SK-N-SH treated with all-trans-retinoic acid at 6 μM for 48 hours (cell line): ENCODE measurements around the gene ABCA6.

ENCODE experiments used
- ARNTL ChIP-seq: fragments of 450-650 bp; formaldehyde crosslinking; IDR thresholded peaks from 2 replicates; pipeline ENCODE4 v1.5.0; 2020; ENCODE audit warnings: low read depth, mild to moderate bottlenecking, moderate library complexity, borderline replicate concordance
- BACH2 ChIP-seq: fragments of 250-450 bp; sonication (Bioruptor Pico); IDR thresholded peaks from 2 replicates; pipeline ENCODE4 v1.9.0; 2021; ENCODE audit warnings: mild to moderate bottlenecking, borderline replicate concordance
- CREB5 ChIP-seq: fragments of 250-450 bp; sonication (Bioruptor Pico); IDR thresholded peaks from 2 replicates; pipeline ENCODE4 v1.5.1; 2020; ENCODE audit warnings: low read depth, mild to moderate bottlenecking, moderate library complexity
- CSRNP3 ChIP-seq: fragments of 250-450 bp; sonication (Bioruptor Pico); IDR thresholded peaks from 2 replicates; pipeline ENCODE4 v1.5.1; 2021; ENCODE audit warnings: mild to moderate bottlenecking, moderate library complexity
- ESRRG ChIP-seq: fragments of 250-450 bp; sonication (Bioruptor Pico); IDR thresholded peaks from 2 replicates; pipeline ENCODE4 v1.6.1; 2021; ENCODE audit warnings: mild to moderate bottlenecking
- PATZ1 ChIP-seq: fragments of 250-450 bp; sonication (Bioruptor Pico); IDR thresholded peaks from 2 replicates; pipeline ENCODE4 v1.8.0; 2020; ENCODE audit warnings: mild to moderate bottlenecking, moderate library complexity, borderline replicate concordance
- PPARA ChIP-seq: fragments of 250-450 bp; sonication (Bioruptor Pico); IDR thresholded peaks from 2 replicates; pipeline ENCODE4 v1.5.0; 2020; ENCODE audit warnings: mild to moderate bottlenecking, borderline replicate concordance
- RARB ChIP-seq: fragments of 250-450 bp; sonication (Bioruptor Pico); IDR thresholded peaks from 2 replicates; pipeline ENCODE4 v1.8.0; 2021; ENCODE audit warnings: mild to moderate bottlenecking, moderate library complexity
- ZFP3 ChIP-seq: fragments of 250-450 bp; sonication (Bioruptor Pico); IDR thresholded peaks from 2 replicates; pipeline ENCODE4 v1.5.0; 2020; ENCODE audit warnings: mild to moderate bottlenecking, moderate library complexity
- ZFP30 ChIP-seq: fragments of 450-650 bp; formaldehyde crosslinking; IDR thresholded peaks from 2 replicates; pipeline ENCODE4 v1.5.0; 2022; ENCODE audit warnings: mild to moderate bottlenecking, moderate library complexity
- ZNF70 ChIP-seq: fragments of 450-650 bp; formaldehyde crosslinking; IDR thresholded peaks from 2 replicates; pipeline ENCODE4 v1.5.0; 2020; ENCODE audit warnings: mild to moderate bottlenecking, moderate library complexity
- ZNF8 ChIP-seq: fragments of 450-650 bp; formaldehyde crosslinking; IDR thresholded peaks from 2 replicates; pipeline ENCODE4 v1.5.0; 2020; ENCODE audit warnings: mild to moderate bottlenecking, moderate library complexity

GRCh38 chr17:69069226-69069750 lies 72.4 kb downstream of the ABCA6 start:
- no peak for TF ChIP-seq ZNF70 (CRISPR knock-in tag)
- no peak for TF ChIP-seq RARB (CRISPR knock-in tag)
- no peak for TF ChIP-seq CREB5 (CRISPR knock-in tag)
- no peak for TF ChIP-seq ZFP3 (CRISPR knock-in tag)
- TF ChIP-seq BACH2 (CRISPR knock-in tag): no peak
- TF ChIP-seq CSRNP3 (CRISPR knock-in tag): no peak
- TF ChIP-seq PATZ1 (CRISPR knock-in tag): no peak
- TF ChIP-seq ZNF8 (CRISPR knock-in tag): no peak
- no peak for TF ChIP-seq ARNTL (CRISPR knock-in tag)
- no peak for TF ChIP-seq ESRRG (CRISPR knock-in tag)
- no peak for TF ChIP-seq ZFP30
- TF ChIP-seq PPARA: no peak
